Gastrocnemius medialis (tissue), 4 donors: Measurements from ENCODE around the gene AXIN1. TPM values are rescaled to one million over a fixed set of nuclear protein-coding genes. Genes with fewer than 3 reads are reported as not detected.
A peak's percentile ranks its signal among the peaks of the same experiment; 100 is the strongest.

Experiments used
- ATAC-seq, 2 donors: fragments of 150-250 bp; one replicate each; pipeline ENCODE4 v1.9.1; 2016
- DNase-seq, 2 donors: peaks; one replicate each; pipeline ENCODE4 v3.0.0-alpha.2; 2019
- H3K27ac ChIP-seq, 4 donors: fragments of 200-600 bp; sonication (generic); 1 replicate in 1 of 4; 2 replicates in 3 of 4; pipeline ENCODE4 v1.5.1; 2016 to 2018; ENCODE audit warnings: mild to moderate bottlenecking in 2 of 4, moderate library complexity in 1 of 4
- H3K27me3 ChIP-seq, 3 donors: fragments of 200-600 bp; sonication (generic) in 2 of 3; 1 replicate in 1 of 3; 2 replicates in 2 of 3; pipeline versions ENCODE4 v1.5.1 to v1.6.0; 2016 to 2019; ENCODE audit warnings: mild to moderate bottlenecking in 1 of 3, moderate library complexity in 1 of 3
- H3K36me3 ChIP-seq, 2 donors: fragments of 200-600 bp; sonication (generic) in 1 of 2; one replicate each; pipeline ENCODE4 v1.5.1; 2017 to 2018
- H3K4me1 ChIP-seq, 2 donors: fragments of 200-600 bp; sonication (generic) in 1 of 2; one replicate each; pipeline ENCODE4 v1.5.1; 2016 to 2017; ENCODE audit warnings: mild to moderate bottlenecking in 2 of 2
- H3K4me3 ChIP-seq, 4 donors: fragments of 200-600 bp; sonication (generic) in 3 of 4; 1 replicate in 1 of 4; 2 replicates in 3 of 4; pipeline ENCODE4 v1.5.1; 2016 to 2019; ENCODE audit warnings: mild to moderate bottlenecking in 2 of 4
- H3K9me3 ChIP-seq, 3 donors: fragments of 200-600 bp; sonication (generic) in 2 of 3; 1 replicate in 1 of 3; 2 replicates in 2 of 3; pipeline ENCODE4 v1.5.1; 2016 to 2019
- CTCF ChIP-seq, 5 experiments: fragments of 450-650 bp in 3 of 5; fragments of 200-600 bp in 2 of 5; sonication (generic) in 2 of 5; IDR thresholded peaks in 4 of 5; conservative IDR thresholded peaks in 1 of 5; 1 replicate in 4 of 5; 2 replicates in 1 of 5; pipeline ENCODE4 v1.5.1; 2016 to 2019; ENCODE audit warnings: antibody characterized with exemption in 5 of 5, mild to moderate bottlenecking in 3 of 5, moderate library complexity in 3 of 5
- POLR2A ChIP-seq, 2 donors: fragments of 450-650 bp; IDR thresholded peaks; one replicate each; pipeline ENCODE4 v1.6.1; 2017; ENCODE audit warnings: antibody characterized with exemption in 2 of 2, mild to moderate bottlenecking in 2 of 2, moderate library complexity in 2 of 2
- in situ Hi-C, 4 donors: fragments of 200-750 bp; cut with MboI; loops; one replicate each; pipeline versions ENCODE4 v1.15.0 to v1.8.0; 2017; ENCODE audit warnings: low sequenced_read_pairs in 4 of 4
- intact Hi-C: fragments of 100-400 bp; cut with DNase I; formaldehyde crosslinking; loops from one replicate; pipeline ENCODE4 v1.15.1; 2023; ENCODE audit warnings: low total_unique reads
- total RNA-seq, 4 donors: library from RNA; depleted of rRNA; stranded (reverse); fragments of >200 nt; gene quantifications; one replicate each; pipeline versions ENCODE4 v1.1.0 to v1.2.3, GENCODE V29; 2016

Gene AXIN1
- total RNA-seq, 4 donors from 2014 or later, result 27.1 to 41.9 (median 32.7) TPM

GRCh38 chr16:369275-369865, 16.8 kb upstream of the AXIN1 start:
- Histone ChIP-seq H3K4me1 (peaks cover 12 to 14% of the 10 kb centered on the region in 2 donors), H3K4me3 (peak overlapping the region; percentile 38 to 66 (median 59)), H3K27ac (no peak overlapping the region), H3K9me3 (no peaks in the 10 kb centered on the region), H3K27me3 (peaks cover 0 to 8% (median 7%) of the 10 kb centered on the region in 3 donors), H3K36me3 (peaks cover 0 to 41% of the 10 kb centered on the region in 2 donors)
- DNase-seq, result no peak
- no peak for TF ChIP-seq CTCF (IDR thresholded peaks at IDR 0.05 in 4 of 5, conservative IDR thresholded peaks at IDR 0.05 in 1 of 5)
- no peak for TF ChIP-seq POLR2A (IDR thresholded peaks at IDR 0.05)
- intact Hi-C loops, result no loop called here
- in situ Hi-C loops, result no loop called here
- ATAC-seq, result no peak

GRCh38 chr16:368388-369158, 16.1 kb upstream of the AXIN1 start:
- ATAC-seq (no peak), DNase-seq (no peak)
- intact Hi-C loops, result no loop called here
- Histone ChIP-seq H3K4me1 (peaks cover 12 to 14% of the 10 kb centered on the region in 2 donors), H3K36me3 (peaks cover 0 to 33% of the 10 kb centered on the region in 2 donors), H3K4me3 (no peak overlapping the region), H3K9me3 (no peaks in the 10 kb centered on the region), H3K27me3 (peaks cover 0 to 14% (median 7%) of the 10 kb centered on the region in 3 donors), H3K27ac (no peak overlapping the region)
- TF ChIP-seq POLR2A (IDR thresholded peaks at IDR 0.05) (no peak), CTCF (IDR thresholded peaks at IDR 0.05 in 4 of 5, conservative IDR thresholded peaks at IDR 0.05 in 1 of 5) (no peak)
- in situ Hi-C loops, result no loop called here

GRCh38 chr16:367333-367903, 14.9 kb upstream of the AXIN1 start:
- ATAC-seq (no peak), DNase-seq (no peak)
- H3K4me1 ChIP-seq, result peaks cover 12 to 14% of the 10 kb centered on the region in 2 donors
- peaks cover 0 to 30% of the 10 kb centered on the region in 2 donors for H3K36me3 ChIP-seq
- H3K27me3 ChIP-seq, result peaks cover 0 to 18% (median 7%) of the 10 kb centered on the region in 3 donors
- in situ Hi-C loops (no loop called here), intact Hi-C loops (no loop called here)
- no peak overlapping the region for H3K4me3 ChIP-seq
- H3K9me3 ChIP-seq, result no peaks in the 10 kb centered on the region
- TF ChIP-seq POLR2A (IDR thresholded peaks at IDR 0.05) (no peak), CTCF (IDR thresholded peaks at IDR 0.05 in 4 of 5, conservative IDR thresholded peaks at IDR 0.05 in 1 of 5) (no peak)
- no peak overlapping the region for H3K27ac ChIP-seq

- DNase-seq, result no peak
- intact Hi-C loops (no loop called here), in situ Hi-C loops (no loop called here)
- no peak overlapping the region for H3K4me3 ChIP-seq
- H3K27ac ChIP-seq, result no peak overlapping the region
- peaks cover 0 to 18% (median 7%) of the 10 kb centered on the region in 3 donors for H3K27me3 ChIP-seq
- TF ChIP-seq POLR2A (IDR thresholded peaks at IDR 0.05), result no peak
- TF ChIP-seq CTCF (IDR thresholded peaks at IDR 0.05 in 4 of 5, conservative IDR thresholded peaks at IDR 0.05 in 1 of 5), result no peak
- H3K9me3 ChIP-seq, result no peaks in the 10 kb centered on the region
- H3K36me3 ChIP-seq, result peaks cover 0 to 30% of the 10 kb centered on the region in 2 donors
- H3K4me1 ChIP-seq, result peaks cover 12 to 14% of the 10 kb centered on the region in 2 donors
- ATAC-seq, result no peak
Measured at GRCh38 chr16:366476-366875, 14.0 kb upstream of the AXIN1 start.
